Testis (tissue), 3 donors: ENCODE data around the gene HSPB8. TPM values are rescaled to one million over a fixed set of nuclear protein-coding genes. Genes with fewer than 3 reads are reported as not detected.

Experiments used
- DNase-seq: peaks from one replicate; pipeline ENCODE4 v3.0.0-alpha.2; 2019
- H3K27ac ChIP-seq, 2 donors: fragments of 200-600 bp; sonication (generic); one replicate each; pipeline ENCODE4 v1.5.1; 2019
- H3K27me3 ChIP-seq: fragments of 200-600 bp; sonication (generic); one replicate; pipeline ENCODE4 v1.5.1; 2019
- H3K36me3 ChIP-seq: fragments of 200-600 bp; sonication (generic); one replicate; pipeline ENCODE4 v1.5.1; 2017; ENCODE audit warnings: low read depth; ENCODE audit errors: missing control alignments
- H3K4me1 ChIP-seq: fragments of 200-600 bp; sonication (generic); one replicate; pipeline ENCODE4 v1.5.1; 2019
- H3K4me3 ChIP-seq, 2 donors: fragments of 200-600 bp; sonication (generic); one replicate each; pipeline ENCODE4 v1.5.1; 2017 to 2019
- H3K9me3 ChIP-seq: fragments of 200-600 bp; sonication (generic); one replicate; pipeline ENCODE4 v1.5.1; 2017
- POLR2A ChIP-seq: fragments of 450-650 bp; IDR thresholded peaks from one replicate; pipeline ENCODE4 v1.6.1; 2017; ENCODE audit warnings: antibody characterized with exemption, mild to moderate bottlenecking, moderate library complexity
- WGBS, 2 donors: methylation state at CpG; one replicate each; pipeline ENCODE4 v1.1.5; 2018; 5-methylcytosine and 5-hydroxymethylcytosine counted together
- intact Hi-C: fragments of 100-400 bp; cut with DNase I; formaldehyde crosslinking; loops from one replicate; pipeline ENCODE4 v1.15.1; 2023; ENCODE audit warnings: low total_unique reads
- polyA plus RNA-seq: library from polyadenylated mRNA; stranded (reverse); fragments of 350-450 nt; fragmentation: Illumina TruSeq; extraction: RNeasy Lipid Tissue Mini Kit (QIAGEN cat#74804); gene quantifications from one replicate; pipeline ENCODE4 v1.2.3, GENCODE V29; 2014; ENCODE audit warnings: low read depth, low replicate concordance; ENCODE audit not compliant: insufficient read depth
- total RNA-seq, 2 donors: library from RNA; depleted of rRNA; stranded (reverse); fragments of >200 nt; gene quantifications; one replicate each; pipeline ENCODE4 v1.2.3, GENCODE V29; 2016
- TF ChIP-seq, protein P1 (sequence below), 3 experiments: fragments of 450-650 bp in 2 of 3; fragments of 200-600 bp in 1 of 3; sonication (generic) in 1 of 3; IDR thresholded peaks; one replicate each; pipeline ENCODE4 v1.5.1; 2016 to 2019; ENCODE audit warnings: antibody characterized with exemption in 3 of 3, mild to moderate bottlenecking in 2 of 3, moderate library complexity in 1 of 3

HSPB8 gene
- total and polyA plus RNA-seq, 3 donors from 2014 or later, result 29.7 to 45.8 (median 36.2) TPM

DNA sequence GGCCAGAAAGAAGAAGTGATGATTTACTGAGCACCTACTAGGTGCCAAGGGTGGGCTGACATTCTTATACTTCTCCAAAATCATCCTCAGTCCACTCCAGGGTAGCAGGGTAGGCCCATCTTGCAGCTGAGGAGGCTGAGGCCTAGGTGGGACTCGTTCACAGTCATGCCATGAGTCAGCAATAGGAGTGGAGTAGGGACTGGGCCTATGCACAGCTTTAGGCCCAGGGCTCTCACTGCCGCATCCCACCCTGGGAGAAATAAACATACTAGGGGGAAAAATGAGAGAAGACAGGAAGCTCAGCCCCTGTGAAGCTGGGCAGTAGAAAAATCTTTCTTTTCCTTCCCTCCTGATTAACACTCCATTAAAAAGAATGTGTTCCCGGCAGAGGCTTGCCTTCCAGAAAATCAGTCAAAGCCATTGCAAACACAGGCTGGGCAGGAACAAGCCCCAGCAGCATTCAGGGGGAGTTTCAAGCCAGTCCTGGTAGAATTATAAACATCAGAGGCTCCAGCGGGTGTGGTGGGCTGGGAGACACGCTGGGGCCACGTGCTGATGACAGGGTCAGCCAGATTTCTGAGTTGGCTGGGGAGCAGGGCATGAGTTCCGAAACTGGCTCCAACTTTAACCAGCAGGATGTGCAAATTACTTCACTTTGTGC, 1.8 kb downstream of the HSPB8 start:
- Histone ChIP-seq H3K4me3 (peak overlapping the region; percentile 19 to 63), H3K9me3 (no peaks in the 10 kb centered on the region), H3K36me3 (no peaks in the 10 kb centered on the region), H3K27me3 (no peaks in the 10 kb centered on the region), H3K27ac (peak overlapping the region; percentile 85), H3K4me1 (peaks cover 15% of the 10 kb centered on the region)
- WGBS, 2 donors, result 43 to 52% methylated on average over 7 of the region's 7 CpGs
- intact Hi-C loops, result no loop called here
- DNase-seq, result peak; percentile 45
- TF ChIP-seq POLR2A, result no peak
- TF ChIP-seq, protein P1, sequence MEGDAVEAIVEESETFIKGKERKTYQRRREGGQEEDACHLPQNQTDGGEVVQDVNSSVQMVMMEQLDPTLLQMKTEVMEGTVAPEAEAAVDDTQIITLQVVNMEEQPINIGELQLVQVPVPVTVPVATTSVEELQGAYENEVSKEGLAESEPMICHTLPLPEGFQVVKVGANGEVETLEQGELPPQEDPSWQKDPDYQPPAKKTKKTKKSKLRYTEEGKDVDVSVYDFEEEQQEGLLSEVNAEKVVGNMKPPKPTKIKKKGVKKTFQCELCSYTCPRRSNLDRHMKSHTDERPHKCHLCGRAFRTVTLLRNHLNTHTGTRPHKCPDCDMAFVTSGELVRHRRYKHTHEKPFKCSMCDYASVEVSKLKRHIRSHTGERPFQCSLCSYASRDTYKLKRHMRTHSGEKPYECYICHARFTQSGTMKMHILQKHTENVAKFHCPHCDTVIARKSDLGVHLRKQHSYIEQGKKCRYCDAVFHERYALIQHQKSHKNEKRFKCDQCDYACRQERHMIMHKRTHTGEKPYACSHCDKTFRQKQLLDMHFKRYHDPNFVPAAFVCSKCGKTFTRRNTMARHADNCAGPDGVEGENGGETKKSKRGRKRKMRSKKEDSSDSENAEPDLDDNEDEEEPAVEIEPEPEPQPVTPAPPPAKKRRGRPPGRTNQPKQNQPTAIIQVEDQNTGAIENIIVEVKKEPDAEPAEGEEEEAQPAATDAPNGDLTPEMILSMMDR (IDR thresholded peaks at IDR 0.05), result no peak

DNA sequence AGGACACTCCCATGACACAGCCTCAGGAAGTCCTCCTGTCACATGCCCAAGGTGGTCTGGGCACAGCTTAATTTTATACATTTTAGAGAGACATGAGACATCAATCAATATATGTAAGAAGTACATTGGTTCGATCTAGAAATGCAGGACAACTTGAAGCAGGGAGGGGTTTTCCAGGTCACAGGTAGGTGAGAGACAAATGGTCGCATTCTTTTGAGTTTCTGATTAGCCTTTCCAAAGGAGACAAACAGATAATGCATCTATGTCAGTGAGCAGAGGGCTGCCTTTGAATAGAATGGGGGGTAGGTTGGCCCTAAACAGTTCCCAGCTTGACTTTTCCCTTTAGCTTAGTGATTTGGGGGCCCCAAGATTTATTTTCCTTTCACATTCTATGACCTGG, 2.5 kb downstream of the HSPB8 start:
- intact Hi-C loops, result no loop called here
- H3K9me3 ChIP-seq, result no peaks in the 10 kb centered on the region
- no peaks in the 10 kb centered on the region for H3K27me3 ChIP-seq
- TF ChIP-seq POLR2A, result no peak
- TF ChIP-seq, protein P1 (IDR thresholded peaks at IDR 0.05), result no peak
- H3K36me3 ChIP-seq, result no peaks in the 10 kb centered on the region
- H3K27ac ChIP-seq, result peak overlapping the region; percentile 85
- 80 to 81% methylated on average over 2 of the region's 2 CpGs for WGBS, 2 donors
- peaks cover 19% of the 10 kb centered on the region for H3K4me1 ChIP-seq
- DNase-seq, result no peak
- H3K4me3 ChIP-seq, result peak overlapping the region in 1 of 2 donors; percentile 63

DNA sequence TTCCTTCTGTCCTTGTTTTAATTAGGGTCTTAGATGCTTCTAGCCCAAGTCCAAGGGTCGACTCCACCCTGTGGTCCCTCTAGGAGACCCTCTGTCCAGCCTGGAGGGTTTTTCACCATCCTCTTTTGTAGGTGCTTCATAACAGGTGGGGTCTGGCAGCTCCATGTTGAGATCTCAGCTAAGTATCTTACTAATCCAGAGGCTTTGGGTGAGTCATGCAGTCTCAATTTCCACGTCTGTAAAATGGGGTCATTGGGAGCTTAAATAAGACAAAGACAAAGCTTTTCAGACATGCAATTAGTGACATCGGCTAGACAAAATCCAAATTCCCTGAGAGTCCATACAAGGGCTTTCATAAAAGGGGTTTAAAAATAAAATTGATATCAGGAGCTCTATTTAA, 3.2 kb downstream of the HSPB8 start:
- H3K36me3 ChIP-seq, result no peaks in the 10 kb centered on the region
- intact Hi-C loops, result no loop called here
- no peaks in the 10 kb centered on the region for H3K27me3 ChIP-seq
- DNase-seq, result no peak
- no peak for TF ChIP-seq POLR2A
- TF ChIP-seq, protein P1 (IDR thresholded peaks at IDR 0.05), result no peak
- H3K4me1 ChIP-seq, result peaks cover 24% of the 10 kb centered on the region
- no peaks in the 10 kb centered on the region for H3K9me3 ChIP-seq
- no peak overlapping the region for H3K27ac ChIP-seq
- no peak overlapping the region for H3K4me3 ChIP-seq
- WGBS, 2 donors, result 82 to 88% methylated on average over 3 of the region's 3 CpGs

DNA sequence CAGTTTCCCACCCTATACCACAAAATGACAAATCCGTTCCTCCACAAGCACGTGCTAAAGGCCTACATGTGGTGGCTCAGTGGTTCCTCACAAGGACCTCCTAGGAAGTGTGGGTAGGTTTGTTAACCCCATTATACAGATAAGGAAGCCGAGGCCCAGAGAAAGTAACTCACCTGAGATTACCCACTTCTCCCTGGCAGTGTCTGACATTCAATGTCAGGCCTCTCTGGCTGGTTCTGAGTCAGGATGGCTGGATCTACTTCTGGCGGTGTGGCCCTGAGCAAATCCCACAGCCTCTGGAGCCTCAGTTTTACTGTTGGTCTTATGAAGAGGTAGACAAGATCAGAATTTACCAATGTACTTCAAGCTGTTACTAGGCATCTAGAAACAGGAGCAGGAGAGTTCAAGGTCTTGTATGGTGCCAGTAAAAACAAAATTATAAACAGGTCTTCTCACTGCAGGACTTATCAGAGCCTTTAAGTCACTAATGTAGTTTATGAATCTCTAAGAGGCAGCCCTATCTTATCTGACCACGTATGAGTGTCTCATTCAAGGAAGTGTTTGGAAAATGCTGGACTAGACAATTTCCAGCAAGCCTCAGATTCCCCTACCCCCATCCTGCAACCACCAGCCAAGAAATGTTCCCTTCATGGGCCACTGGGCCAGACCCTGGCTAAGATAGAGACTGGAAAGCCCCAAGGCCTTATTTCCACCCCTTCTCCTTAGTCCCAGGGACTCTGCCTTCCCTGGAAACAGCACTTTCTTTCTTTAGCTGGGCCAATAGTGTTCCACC, 4.2 kb downstream of the HSPB8 start:
- Histone ChIP-seq H3K36me3 (no peaks in the 10 kb centered on the region), H3K27me3 (no peaks in the 10 kb centered on the region), H3K27ac (peak overlapping the region in 1 of 2 donors; percentile 69), H3K4me3 (no peak overlapping the region), H3K4me1 (peaks cover 24% of the 10 kb centered on the region), H3K9me3 (no peaks in the 10 kb centered on the region)
- TF ChIP-seq, protein P1 (IDR thresholded peaks at IDR 0.05), result no peak
- no peak for TF ChIP-seq POLR2A
- 65 to 68% methylated on average over 5 of the region's 5 CpGs for WGBS, 2 donors
- no peak for DNase-seq
- intact Hi-C loops, result no loop called here
